K562 (cell line): ENCODE results near the gene PCBP3.

Source experiments
- GABPA ChIP-seq: fragments of 200-800 bp; sonication (Bioruptor generic); conservative IDR thresholded peaks from 2 replicates; pipeline ENCODE4 v1.6.1; 2016; ENCODE audit warnings: low read depth, missing genetic modification characterization, missing compliant biosample characterization
- MNT ChIP-seq, 2 experiments: fragments of 450-650 bp; conservative IDR thresholded peaks; 2 replicates each; pipeline ENCODE4 v1.6.1; 2017; ENCODE audit warnings: mild to moderate bottlenecking in 2 of 2, moderate library complexity in 2 of 2
- SP2 ChIP-seq: IDR thresholded peaks from 2 replicates; pipeline ENCODE4 v1.6.1; 2011; ENCODE audit warnings: mild to moderate bottlenecking, low read depth, low read length, moderate library complexity; ENCODE audit not compliant: poor library complexity, severe bottlenecking; ENCODE audit errors: extremely low read depth
- ZZZ3 ChIP-seq: fragments of 450-650 bp; IDR thresholded peaks from 2 replicates; pipeline ENCODE4 v1.6.1; 2016; ENCODE audit warnings: antibody characterized with exemption, mild to moderate bottlenecking, moderate library complexity

GRCh38 chr21:45976701-45977311 lies 333.3 kb downstream of the PCBP3 start:
- TF ChIP-seq SP2 (no peak), MNT (conservative IDR thresholded peaks at IDR 0.05) (no peak), GABPA (tag) (no peak), ZZZ3 (no peak)
